Midbrain (tissue), 1 donor: ENCODE data around the gene SCN5A.
"Not testable (repeated sequence)": the region's sequence is repeated elsewhere in the genome, so short reads cannot be mapped to it uniquely, and the experiment has no call there.

ENCODE experiments used
- DNase-seq: peaks from one replicate; lab custom pipeline; 2025; lab: John Stamatoyannopoulos, UW

The SCN5A gene

DNA sequence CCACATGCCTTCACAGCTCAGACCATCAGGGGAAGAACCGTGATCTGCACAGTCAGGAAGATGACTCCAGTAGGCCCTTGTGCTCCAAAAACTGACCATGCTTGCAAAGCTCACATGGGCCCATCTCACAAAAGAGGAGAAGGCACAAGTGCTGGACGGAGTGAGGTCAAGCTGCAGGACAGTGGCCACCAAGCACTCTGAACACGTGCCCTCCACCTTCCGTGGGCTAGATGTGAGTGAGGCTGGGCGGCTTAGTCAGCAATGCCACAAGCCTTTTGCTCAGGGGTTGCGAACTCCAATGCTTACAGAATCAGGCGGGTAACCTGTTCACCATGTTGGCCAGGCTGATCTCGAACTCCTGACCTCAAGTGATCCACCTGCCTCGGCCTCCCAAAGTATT is 70.9 kb downstream of the SCN5A start:
- no peak for DNase-seq

DNA sequence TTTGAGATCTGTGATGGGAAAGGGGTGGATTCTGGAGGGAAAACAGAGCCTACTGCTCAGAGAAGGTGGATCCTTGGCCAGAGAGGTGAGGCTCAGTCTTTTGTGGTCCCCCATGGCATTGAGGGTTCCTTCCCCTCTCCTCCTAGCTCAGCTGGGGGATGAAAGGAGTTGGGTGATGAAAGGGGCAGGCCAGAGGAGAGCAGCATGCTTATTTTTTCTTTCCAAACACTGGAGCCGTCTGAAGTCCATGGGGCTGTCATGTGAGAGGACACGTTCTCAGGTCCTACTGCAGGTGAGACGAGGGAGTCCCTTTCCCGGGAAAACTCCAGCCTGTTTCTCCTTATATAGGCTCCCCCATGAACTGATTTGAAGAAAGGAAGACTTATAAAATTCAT is 71.4 kb downstream of the SCN5A start:
- no peak for DNase-seq

DNA sequence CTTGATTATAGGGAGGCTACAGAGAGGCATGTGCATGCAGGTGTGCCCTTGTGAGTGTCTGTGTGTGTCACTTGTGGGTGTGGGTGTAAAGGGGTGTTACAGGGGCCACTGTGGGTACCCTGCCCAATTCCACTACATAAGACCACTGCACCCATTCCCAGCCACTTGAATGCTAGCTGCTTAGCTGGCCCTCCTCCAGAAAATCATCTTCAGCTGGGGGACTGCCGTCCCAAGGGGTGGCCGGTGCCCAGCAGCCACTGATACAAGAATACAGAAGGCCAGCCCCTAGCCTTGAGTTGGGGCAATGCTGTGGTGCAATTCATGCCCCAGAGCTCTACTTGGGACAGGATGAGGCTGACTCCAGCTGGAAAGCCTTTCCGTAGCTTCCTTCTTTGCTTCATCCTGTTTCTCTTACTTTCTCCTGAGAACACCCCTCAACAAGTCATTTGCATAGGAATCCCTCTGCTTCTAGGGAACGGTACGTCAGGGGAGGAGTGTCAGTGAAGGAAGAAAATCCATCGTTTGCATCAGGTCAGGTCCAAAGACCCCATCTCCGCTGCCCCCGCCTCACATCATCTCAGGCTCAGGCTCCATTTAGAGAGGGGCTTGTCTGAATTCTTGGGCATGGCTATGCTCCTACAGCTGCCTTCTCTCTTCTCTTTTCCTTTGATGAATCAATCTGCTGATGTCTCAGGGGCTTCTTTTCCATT is 72.0 kb downstream of the SCN5A start:
- no peak for DNase-seq

DNA sequence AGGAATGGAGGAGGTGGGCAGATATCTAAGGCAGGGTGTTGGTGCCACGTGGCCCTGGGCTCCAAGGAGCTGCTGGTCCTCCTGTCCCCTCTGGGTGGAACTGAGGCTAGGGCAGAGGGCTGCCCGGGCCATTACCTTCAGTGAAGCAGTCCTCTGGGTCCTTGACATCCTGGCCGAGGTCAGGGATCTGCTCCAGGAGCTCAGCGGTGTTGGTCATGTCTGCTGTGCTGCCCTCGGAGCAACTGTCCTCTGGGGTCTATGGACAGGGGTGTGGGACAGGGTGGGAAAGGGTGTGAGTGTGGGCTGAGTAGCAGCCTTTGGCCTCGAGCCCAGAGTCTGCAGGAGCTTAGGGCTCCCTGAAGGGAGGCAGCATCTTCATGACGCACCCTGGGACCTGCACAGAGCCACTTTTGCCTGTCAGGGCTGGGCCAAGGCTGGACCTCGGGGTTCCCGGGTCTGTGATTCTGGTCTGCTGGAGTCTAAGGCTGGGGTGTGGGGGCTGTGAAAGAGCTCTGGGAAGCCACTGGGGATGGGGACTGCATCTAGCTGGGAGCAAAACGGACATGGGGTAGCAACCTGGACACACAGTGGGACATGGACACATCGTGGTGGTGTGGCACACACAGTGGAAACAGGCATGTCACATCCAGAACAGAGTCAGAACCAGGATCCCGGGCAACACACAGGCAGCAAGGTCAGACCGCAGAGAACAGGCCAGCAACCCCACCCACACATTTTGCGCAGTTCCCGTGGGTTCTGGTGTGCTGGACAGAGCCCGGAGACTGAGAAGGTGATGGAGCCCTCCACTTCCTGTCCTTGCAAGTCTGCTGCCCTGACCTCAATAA is 72.7 kb downstream of the SCN5A start:
- no peak for DNase-seq

DNA sequence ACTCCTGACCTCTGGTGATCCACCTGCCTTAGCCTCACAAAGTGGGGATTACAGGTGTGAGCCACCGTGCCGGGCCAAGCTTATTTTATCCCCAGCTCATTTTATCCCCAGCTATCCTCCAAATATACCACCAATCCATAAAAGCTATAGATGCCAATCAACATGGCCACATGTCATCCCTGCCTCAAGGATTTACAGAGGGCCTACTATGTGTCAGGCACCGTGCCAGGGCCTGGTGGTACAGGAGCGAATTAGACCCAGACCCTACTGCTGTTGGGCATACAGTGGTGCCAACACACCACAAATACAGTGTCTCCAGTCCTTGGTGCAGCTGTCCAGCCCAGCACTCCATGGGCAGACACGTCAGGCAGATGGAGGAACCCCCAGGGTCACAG is 73.4 kb downstream of the SCN5A start:
- no peak for DNase-seq

DNA sequence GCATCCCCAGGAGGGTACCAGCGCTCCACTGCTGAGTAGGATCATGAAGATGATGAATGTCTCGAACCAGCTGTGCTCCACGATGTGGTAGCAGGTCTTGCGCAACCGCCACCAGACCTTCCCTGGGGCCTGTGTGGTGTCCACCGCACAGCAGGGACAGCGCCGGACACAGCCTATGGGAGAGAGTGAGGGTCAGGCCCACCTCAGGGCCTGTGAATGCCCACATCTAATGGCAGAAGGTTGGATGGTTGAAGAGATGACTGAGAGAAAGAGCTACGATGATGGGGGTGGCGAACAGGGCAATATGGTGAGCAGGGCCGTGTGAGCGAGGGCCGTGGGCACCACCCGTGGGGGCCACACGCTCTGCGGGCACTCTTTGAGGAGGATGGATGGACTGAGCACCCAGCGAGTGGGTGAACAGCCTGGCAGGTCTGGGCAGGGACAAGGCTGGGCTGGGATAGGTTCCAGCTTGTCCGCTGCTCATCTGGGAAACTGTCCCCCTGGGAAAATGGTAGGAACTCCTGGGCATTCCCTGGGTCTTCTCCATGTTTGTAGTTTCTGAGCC is 74.1 kb downstream of the SCN5A start:
- DNase-seq = no peak

DNA sequence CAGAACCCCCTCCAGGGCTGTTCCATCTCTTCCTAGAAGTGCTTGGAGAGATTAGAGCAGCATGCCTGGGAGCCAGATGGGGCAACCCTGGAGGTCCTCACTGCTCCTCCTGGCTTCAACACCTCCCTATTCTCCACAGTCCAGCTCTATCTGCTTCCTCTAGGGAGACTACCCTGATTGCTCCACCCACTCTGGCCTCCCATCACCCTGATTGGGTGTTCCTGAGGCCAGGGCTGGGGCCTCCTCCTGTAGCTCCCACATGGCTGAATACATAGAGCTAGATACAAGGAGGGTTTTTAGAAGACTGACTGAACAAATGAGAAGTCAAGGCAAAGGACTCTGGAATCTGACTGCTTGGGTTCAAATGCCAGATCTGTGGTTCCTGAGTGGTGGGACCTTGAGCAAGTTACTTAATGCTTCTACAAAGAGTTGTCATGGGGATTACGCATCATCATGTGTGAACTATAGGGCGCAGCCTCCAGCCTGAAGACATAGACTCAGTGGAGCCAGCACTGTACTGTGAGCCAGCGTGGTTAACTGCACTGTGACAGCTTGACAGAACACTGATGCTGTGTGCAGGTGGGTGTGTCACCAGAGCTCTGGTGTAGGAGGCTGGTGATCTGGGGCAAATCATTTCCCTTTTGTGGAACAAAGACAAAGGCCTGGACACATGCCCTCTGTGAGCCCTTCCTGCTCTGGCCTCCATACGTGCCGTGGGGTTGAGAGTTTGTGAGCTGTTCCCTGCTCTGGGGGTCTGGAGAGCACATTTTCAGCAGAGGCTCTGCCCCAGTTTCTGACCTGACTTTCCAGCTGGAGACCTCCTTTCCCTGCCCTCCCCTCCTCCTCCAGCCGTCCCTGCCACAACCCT is 74.8 kb downstream of the SCN5A start:
- no peak for DNase-seq

DNA sequence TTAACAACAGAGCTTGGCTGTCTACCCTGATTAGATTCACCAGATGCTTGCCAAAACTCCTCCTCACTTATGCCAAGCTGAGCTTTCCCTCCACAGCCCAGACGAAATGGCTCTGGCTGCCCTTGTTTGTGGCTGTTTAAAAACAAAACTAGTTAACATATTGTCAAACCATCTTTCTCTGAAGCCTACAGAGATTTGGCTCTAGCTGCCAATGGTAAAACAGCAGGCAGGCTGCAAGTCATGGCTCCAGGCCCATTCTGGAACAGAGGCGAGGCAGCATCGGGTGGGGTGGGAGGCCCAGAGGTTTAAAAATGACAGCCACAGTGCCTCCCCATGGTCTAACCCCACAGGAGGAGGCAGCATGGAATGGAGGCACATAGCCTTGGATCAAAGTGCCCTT is 75.9 kb downstream of the SCN5A start:
- DNase-seq = no peak

DNA sequence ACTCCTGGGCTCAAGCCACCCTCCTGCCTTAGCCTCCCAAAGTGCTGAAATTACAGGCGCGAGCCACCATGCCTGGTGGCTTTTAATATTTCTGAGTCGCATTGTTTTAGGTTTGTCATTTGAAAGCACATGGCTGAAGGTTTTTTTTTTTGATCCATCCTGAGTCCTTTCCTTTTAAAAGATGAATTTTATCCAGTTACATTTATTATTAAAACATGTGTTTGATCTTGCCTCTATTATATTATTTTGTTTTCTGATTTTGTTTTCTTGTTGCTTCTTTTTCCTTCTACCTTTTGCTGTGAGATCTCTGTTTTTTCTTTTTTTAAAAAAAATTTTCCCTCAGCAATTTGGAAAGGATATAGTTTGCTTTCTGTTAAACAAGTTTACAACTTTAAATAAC is 76.4 kb downstream of the SCN5A start:
- no peak for DNase-seq

DNA sequence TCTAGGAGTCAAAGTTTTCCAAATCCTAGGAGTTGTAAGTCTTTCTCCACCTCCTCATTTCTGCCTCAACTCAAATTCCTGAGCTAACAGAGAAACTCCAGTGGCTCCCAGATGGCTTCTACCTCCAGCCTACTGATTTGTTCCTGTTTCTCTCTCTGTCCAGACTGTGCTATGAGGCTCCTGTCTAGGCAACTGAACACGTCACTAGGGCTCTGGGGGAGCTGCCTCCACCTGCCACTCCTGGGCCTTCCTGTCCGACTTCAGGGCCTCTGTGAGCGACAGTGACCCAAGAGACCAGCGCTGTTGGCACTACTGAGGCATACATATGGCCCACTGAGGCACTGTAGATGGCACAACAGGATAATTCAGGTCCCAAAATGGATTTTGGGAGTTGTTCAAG is 82.0 kb downstream of the SCN5A start:
- DNase-seq = no peak

DNA sequence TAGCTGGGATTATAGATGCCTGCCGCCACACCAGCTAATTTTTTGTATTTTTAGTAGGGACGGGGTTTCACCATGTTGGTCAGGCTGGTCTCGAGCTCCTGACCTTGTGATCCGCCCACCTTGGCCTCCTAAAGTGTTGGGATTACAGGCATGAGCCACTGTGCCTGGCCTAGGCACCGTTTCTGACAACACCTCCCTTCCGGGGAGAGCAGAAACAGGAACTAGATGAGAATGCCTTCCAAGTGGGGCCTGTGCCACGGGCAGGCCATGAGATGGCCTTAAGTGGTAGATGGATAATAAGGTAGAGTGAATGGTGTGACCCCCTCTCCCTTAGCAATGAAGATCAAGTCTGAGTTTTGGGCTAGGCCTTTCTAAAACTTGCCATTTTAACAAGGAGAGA is 82.7 kb downstream of the SCN5A start:
- DNase-seq = not testable (repeated sequence)

DNA sequence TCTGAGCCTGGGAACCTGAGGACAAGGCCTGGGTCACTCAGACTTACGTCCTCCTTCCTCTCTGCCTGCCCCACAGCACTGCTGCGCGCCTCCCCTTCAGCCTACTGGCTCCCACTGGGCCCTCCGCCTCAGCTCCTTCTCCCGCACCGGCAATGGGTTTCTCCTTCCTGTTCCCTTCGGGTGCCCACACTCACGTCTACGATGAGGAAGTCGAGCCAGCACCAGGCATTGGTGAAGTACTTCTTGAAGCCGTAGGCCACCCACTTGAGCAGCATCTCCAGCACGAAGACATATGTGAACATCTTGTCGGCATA is 83.3 kb downstream of the SCN5A start:
- DNase-seq = no peak

DNA sequence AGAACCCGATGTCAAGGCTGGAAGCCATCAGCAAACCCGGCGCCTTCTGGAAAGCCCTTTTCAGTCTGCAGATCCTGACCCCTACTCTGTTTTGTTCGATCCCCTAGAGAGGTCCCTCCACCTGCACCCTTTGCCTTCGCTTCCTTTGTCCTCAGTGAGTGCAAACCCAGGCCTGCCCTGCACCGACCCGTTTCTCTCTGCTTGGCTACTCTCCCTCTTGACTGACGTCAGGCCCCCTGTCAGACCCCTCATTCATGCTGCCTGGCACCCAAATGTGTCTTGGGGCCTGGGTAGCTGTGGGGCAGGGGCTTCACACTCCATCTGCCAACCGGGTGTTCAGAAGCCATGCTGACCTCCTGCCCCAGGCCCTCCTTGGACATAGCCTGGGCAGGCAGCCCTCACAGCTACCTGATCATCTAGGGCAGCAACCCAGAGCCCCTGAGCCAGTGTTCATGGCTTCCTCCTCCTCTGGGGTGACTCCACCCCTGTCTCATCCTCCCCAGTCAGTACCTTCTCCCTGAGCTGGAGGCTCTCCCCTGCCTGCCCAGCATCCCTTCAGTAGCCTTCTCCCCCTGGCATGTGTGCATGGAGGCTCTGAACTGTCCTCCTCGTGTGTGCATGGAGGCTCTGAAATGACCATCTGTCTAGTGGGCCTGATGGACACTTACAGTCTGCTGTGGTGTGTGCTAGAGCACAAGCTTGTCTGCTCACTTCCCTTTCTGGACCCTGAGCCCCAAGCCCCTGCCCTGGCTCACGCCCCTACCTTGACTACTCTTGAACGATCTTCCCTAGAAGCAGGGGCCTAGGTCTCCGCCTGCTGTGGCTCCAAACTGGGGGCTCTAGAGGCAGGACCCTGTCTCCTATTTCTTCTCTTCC is 83.9 kb downstream of the SCN5A start:
- no peak for DNase-seq

DNA sequence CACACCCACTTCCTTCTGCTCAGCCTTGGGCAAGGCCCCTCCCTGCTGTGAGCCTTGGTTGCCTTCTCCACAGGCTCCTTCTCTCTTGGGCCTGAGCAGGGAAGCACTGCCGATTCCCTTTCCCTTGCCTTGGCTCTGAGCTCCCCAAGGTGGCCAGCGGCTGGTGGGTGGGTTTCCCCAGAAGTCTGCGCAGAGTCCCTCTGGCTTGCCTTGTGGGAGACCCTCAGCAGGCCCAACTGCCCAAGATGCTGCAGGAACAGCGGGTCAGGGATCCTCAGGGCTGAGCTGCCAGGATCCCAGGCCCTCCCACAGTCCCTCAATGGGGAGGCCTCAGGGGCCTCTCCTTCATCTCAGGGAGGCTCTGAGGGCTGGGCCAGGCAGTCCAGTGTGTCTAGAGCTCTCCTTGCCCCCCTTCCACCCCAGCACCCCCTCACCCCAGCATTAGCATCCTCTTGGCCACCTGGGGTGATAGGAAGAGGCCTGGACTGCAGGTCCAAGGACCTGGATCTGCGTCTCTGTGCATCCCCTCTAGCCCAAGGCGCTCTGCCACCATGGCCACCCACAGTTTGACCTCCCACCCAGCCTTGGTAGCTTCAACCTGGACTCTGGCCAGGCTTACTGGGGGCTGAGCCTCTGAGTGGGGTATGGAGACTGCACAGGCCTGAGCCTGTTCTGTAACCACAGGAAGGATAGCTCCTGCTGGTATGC is 84.7 kb downstream of the SCN5A start:
- no peak for DNase-seq

DNA sequence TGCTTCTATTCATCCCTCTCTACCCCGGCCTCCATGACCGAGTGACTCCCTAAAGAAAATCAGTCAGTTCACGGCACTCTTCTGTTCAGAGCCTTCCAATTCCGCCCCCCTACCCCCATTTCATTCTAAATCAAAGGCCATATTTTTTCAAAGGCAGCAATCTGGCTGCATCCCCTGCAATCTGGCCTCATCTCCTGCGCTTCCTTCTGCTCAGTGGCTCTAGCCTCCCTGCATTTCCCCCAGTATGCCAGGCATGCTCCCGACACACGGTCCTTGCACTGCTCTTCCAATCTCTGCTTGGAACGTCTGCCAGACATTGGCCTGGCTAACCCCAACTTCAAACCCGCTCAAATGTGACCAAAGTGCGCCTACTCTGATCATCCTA is 85.6 kb downstream of the SCN5A start:
- DNase-seq = no peak

DNA sequence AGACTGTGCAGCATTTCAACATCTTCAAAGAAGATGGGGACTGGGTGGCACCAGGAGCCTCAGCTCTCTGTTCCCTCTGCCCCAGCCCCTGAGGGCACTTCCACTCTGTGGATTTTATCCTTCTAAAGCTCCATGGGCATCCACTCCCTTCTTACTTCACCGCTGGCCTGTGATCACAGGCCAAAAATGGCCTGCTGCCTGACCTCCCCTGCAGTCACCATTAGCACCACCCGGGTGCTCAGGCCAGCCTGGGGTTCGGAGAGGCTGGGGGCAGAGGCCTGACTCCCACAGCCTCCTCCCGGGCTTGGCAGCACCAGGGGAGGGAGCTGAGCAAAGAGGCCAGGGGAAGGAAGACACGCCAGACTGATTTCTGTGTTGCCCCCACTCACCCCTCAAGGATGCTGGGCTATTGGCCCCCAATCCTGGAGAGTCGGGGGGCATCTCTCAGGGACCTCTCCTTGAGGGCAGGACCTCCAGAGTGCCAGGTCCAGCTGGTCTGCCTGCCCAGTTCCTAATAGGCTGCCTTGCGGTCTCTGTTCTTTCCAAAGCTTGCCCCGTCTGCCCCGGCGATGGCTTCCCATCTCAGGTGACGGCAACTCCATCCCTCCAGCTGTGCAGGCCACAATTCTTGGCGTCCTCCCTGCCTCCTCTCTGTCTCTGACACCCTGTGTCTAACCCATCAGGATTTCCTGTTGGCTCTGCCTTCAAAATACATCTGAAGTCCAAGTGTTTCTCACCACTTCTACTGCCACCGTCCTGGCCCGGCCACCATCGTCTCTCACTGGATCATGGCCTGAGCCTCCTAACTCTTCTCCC is 86.2 kb downstream of the SCN5A start:
- no peak for DNase-seq

DNA sequence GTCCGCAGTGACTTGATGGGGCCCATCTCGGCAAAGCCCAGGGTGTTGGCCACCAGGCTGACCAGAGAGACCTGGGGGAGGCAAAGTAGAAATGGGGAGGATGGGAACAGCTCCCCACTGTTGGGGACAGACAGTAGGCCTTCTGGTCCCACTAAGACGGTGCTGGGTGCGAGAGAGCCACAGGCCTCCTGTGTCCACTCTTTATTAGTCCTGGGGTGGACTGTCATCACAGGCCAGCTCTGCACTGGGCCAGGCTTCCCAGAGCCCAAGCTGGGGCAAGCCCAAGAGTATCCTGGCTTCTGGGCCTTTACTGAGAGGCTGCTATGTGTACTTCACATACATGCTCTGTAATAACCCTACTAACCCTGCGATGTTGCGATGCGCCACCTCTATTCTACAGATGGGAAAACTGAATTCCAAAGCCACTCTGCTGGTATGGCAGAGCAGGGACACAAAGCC is 87.0 kb downstream of the SCN5A start:
- no peak for DNase-seq

DNA sequence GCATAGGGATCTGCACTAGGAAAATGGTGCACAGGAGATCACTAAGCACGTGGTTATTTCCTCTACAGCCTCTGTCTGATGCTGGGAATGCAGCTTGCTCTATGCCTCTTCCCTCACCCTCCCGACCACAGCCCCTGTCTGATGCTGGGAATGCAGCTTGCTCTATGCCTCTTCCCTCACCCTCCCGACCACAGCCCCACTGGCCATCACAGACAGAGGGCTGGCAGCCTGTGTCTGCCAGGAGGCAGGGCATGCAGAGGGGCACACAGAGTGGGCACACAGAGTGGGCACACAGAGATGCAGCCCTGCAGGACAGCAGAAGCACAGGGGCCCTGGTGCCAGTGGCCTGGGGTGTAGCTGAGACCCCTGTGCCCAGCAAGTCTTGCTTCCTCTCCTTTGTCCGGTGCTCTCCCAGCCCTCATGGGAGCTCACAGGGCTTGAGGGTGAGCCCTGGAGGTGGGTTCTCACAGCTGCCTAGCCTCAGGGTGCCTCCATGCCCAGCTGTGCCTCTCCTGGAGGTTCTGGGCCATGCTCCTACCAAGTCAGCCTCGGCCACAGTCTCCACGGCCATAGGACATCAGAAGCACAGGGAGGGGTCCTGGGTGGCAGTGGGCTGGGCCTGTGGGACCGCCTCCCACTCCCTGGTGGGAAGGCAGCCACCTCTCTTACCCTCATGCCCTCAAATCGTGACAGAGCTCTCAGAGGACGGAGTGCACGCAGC is 87.6 kb downstream of the SCN5A start:
- no peak for DNase-seq
